ENCODE measurements around the gene DAP3. TPM values are rescaled to one million over a fixed set of nuclear protein-coding genes. Genes with fewer than 3 reads are reported as not detected.

DAP3 gene
- 72.8 and 124 TPM in 2 replicates for total RNA-seq

GRCh38 chr1:155689081-155689607, at the start of gene DAP3:
TSS of gene DAP3 (plus strand) at chr1:155689091. CDS start at chr1:155709780, 20,689 bp downstream.

GRCh38 chr1:155688324-155689080, 389 bp upstream of the DAP3 start, which contains the start of gene YY1AP1:
TSS of gene YY1AP1 (minus strand) at chr1:155688774. CDS start at chr1:155680436, 8,338 bp downstream.

Other genes starting within 250 kb of the DAP3 start
- 9.6 and 16.6 TPM in 2 replicates for gene ASH1L, start 126.3 kb upstream of the DAP3 start, total RNA-seq
- gene MSTO1, start 78.9 kb upstream of the DAP3 start, total RNA-seq = 6.1 and 16.2 TPM in 2 replicates
- 36.4 and 39.1 TPM in 2 replicates for gene YY1AP1, start 317 bp upstream of the DAP3 start, total RNA-seq
- gene GON4L, start 168.1 kb downstream of the DAP3 start, total RNA-seq = 12.6 and 13.3 TPM in 2 replicates
- 1.3 TPM in 2 replicates for gene SYT11, start 170.5 kb downstream of the DAP3 start, total RNA-seq
- 30.2 and 32.4 TPM in 2 replicates for gene RIT1, start 222.3 kb downstream of the DAP3 start, total RNA-seq
- gene KHDC4, start 245.3 kb downstream of the DAP3 start, total RNA-seq = 11.8 and 23.5 TPM in 2 replicates